GM23338 (cell line): ENCODE data around the gene FOXK2.

Source experiments
- CREB1 ChIP-seq: fragments of 250-450 bp; sonication (Bioruptor Pico); IDR thresholded peaks from 2 replicates; pipeline ENCODE4 v1.5.0; 2020; ENCODE audit warnings: low read depth, mild to moderate bottlenecking, moderate library complexity
- EZH2 ChIP-seq: fragments of 200-600 bp; sonication (generic); IDR thresholded peaks from one replicate; pipeline ENCODE4 v1.8.0; 2017; ENCODE audit warnings: antibody characterized with exemption, mild to moderate bottlenecking, low read depth; ENCODE audit not compliant: unreplicated experiment
- EZH2phosphoT487 ChIP-seq: fragments of 200-600 bp; sonication (generic); IDR thresholded peaks from one replicate; pipeline ENCODE4 v1.8.1; 2018; ENCODE audit warnings: antibody characterized with exemption; ENCODE audit not compliant: unreplicated experiment
- JUNB ChIP-seq: IDR thresholded peaks from one replicate; pipeline ENCODE4 v1.6.1; 2016; ENCODE audit warnings: antibody characterized with exemption; ENCODE audit not compliant: unreplicated experiment
- NANOG ChIP-seq: IDR thresholded peaks from 2 replicates; pipeline ENCODE4 v1.6.1; 2016; ENCODE audit warnings: antibody characterized with exemption, borderline replicate concordance
- POLR2AphosphoS5 ChIP-seq: IDR thresholded peaks from 2 replicates; pipeline ENCODE4 v1.6.1; 2016; ENCODE audit warnings: antibody characterized with exemption, low read depth
- ZNF114 ChIP-seq: fragments of 250-450 bp; sonication (Bioruptor Pico); IDR thresholded peaks from 2 replicates; pipeline ENCODE4 v1.5.0; 2020; ENCODE audit warnings: mild to moderate bottlenecking, moderate library complexity
- ZNF331 ChIP-seq: fragments of 250-450 bp; sonication (Bioruptor Pico); IDR thresholded peaks from 2 replicates; pipeline ENCODE4 v1.5.0; 2020; ENCODE audit warnings: low read depth, mild to moderate bottlenecking, moderate library complexity
- TF ChIP-seq, protein P1 (sequence below), 2 experiments: fragments of 200-600 bp in 1 of 2; sonication (generic) in 1 of 2; conservative IDR thresholded peaks; 2 replicates each; pipeline versions ENCODE4 v1.5.1 to v1.6.1; 2016 to 2017; ENCODE audit warnings: antibody characterized with exemption in 2 of 2, low read depth in 2 of 2, mild to moderate bottlenecking in 2 of 2, moderate library complexity in 1 of 2
- TF ChIP-seq, protein P2 (sequence below): IDR thresholded peaks from one replicate; pipeline ENCODE4 v1.6.1; 2018; ENCODE audit warnings: antibody characterized with exemption; ENCODE audit not compliant: unreplicated experiment

DNA sequence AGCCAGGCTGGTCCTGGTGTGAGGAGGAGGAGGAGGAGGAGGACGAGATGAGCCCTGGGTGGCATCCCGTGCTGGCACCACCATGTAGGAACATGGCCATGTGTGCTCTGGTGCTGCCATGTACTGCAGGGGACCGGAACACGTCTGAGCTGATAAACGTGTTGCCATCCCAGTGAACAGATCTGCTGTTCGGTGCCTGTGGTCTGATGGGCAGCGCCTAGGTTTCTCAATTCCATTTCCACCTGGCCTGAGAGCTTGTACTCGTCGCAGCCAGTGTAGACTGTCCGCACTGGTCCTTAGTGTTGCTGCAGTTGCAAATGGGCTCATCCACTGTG is 28.4 kb upstream of the FOXK2 start:
- TF ChIP-seq ZNF114 (CRISPR knock-in tag) (no peak), CREB1 (CRISPR knock-in tag) (no peak), EZH2 (no peak), EZH2phosphoT487 (no peak), ZNF331 (CRISPR knock-in tag) (no peak), NANOG (no peak), JUNB (no peak), POLR2AphosphoS5 (no peak)
- TF ChIP-seq, protein P1, sequence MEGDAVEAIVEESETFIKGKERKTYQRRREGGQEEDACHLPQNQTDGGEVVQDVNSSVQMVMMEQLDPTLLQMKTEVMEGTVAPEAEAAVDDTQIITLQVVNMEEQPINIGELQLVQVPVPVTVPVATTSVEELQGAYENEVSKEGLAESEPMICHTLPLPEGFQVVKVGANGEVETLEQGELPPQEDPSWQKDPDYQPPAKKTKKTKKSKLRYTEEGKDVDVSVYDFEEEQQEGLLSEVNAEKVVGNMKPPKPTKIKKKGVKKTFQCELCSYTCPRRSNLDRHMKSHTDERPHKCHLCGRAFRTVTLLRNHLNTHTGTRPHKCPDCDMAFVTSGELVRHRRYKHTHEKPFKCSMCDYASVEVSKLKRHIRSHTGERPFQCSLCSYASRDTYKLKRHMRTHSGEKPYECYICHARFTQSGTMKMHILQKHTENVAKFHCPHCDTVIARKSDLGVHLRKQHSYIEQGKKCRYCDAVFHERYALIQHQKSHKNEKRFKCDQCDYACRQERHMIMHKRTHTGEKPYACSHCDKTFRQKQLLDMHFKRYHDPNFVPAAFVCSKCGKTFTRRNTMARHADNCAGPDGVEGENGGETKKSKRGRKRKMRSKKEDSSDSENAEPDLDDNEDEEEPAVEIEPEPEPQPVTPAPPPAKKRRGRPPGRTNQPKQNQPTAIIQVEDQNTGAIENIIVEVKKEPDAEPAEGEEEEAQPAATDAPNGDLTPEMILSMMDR (conservative IDR thresholded peaks at IDR 0.05; ENCODE audit: low read depth in 2 of 2): no peak
- TF ChIP-seq, protein P2, sequence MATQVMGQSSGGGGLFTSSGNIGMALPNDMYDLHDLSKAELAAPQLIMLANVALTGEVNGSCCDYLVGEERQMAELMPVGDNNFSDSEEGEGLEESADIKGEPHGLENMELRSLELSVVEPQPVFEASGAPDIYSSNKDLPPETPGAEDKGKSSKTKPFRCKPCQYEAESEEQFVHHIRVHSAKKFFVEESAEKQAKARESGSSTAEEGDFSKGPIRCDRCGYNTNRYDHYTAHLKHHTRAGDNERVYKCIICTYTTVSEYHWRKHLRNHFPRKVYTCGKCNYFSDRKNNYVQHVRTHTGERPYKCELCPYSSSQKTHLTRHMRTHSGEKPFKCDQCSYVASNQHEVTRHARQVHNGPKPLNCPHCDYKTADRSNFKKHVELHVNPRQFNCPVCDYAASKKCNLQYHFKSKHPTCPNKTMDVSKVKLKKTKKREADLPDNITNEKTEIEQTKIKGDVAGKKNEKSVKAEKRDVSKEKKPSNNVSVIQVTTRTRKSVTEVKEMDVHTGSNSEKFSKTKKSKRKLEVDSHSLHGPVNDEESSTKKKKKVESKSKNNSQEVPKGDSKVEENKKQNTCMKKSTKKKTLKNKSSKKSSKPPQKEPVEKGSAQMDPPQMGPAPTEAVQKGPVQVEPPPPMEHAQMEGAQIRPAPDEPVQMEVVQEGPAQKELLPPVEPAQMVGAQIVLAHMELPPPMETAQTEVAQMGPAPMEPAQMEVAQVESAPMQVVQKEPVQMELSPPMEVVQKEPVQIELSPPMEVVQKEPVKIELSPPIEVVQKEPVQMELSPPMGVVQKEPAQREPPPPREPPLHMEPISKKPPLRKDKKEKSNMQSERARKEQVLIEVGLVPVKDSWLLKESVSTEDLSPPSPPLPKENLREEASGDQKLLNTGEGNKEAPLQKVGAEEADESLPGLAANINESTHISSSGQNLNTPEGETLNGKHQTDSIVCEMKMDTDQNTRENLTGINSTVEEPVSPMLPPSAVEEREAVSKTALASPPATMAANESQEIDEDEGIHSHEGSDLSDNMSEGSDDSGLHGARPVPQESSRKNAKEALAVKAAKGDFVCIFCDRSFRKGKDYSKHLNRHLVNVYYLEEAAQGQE: no peak
